Neural progenitor cell (in vitro differentiated cells): Measurements from ENCODE around the gene SPATA31D4.

ENCODE experiments used
- CTCF ChIP-seq: fragments of 200-600 bp; sonication (generic); IDR thresholded peaks from 2 replicates; pipeline ENCODE4 v1.5.1; 2017; ENCODE audit warnings: antibody characterized with exemption, mild to moderate bottlenecking
- EZH2phosphoT487 ChIP-seq: fragments of 200-600 bp; sonication (generic); IDR thresholded peaks from 2 replicates; pipeline ENCODE4 v1.6.1; 2017; ENCODE audit warnings: antibody characterized with exemption

DNA sequence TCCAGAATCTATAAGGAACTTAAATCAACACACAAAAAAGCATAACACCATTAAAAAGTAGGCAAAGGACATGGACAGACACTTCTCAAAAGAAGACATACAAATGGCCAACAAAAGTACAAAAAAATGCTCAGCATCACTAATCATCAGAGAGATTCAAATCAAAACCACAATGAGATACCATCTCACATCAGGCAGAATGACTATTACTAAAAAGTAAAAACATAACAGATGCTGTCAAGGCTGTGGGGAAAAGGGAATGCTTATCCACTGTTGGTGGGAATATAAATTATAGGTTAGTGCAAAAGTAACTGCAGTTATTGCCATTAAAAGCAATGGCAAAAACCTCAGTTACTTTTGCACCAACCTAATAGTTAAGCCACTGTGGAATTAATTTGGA is 32.2 kb upstream of the SPATA31D4 start:
- TF ChIP-seq EZH2phosphoT487 (no peak), CTCF (no peak)
